ENCODE measurements around the gene DDX1. TPM values are rescaled to one million over a fixed set of nuclear protein-coding genes. Genes with fewer than 3 reads are reported as not detected.

Gene DDX1
- polyA plus RNA-seq, 1 experiment, result 49.6 TPM

DNA sequence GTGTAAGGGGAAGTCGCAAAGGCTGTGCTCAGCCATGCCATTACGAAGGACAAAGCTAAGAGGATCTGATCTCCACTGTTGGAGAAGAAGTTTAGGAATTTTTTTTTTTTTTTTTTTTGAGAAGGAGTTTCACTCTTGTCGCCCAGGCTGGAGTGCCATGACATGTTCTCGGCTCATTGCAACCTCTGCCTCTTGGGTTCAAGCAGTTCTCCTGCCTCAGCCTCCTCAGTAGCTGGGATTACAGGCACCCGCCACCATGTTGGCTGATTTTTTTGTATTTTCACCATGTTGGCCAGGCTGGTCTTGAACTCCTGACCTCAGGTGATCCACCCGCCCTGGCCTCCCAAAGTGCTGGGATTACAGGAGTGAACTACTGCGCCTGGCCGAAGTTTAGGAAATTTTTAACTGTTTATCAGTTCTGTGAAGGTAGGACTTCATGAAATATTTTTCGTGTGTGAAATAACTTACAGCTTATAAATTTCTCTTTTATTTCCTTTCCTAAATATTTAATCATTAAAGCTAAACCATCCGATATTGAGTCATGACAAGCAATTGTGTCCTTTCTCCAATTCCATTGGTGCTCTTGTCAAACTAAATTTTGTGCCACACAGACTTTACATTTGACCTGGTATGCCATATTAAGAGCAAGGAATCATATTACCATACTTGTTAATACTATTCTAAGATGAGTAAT lies 22.2 kb downstream of the DDX1 start:
- Histone ChIP-seq H3K4me3 (ENCODE audit: low read depth, low read length) (no peak overlapping the region), H3K27me3 (ENCODE audit: control insufficient read depth, insufficient read depth, low read length) (no peaks in the 10 kb centered on the region), H3K36me3 (ENCODE audit: control insufficient read depth, insufficient read depth, low read length) (peaks cover 9% of the 10 kb centered on the region)
- POLR2A ChIA-PET, result no interaction called here
- TF ChIP-seq, protein P1, sequence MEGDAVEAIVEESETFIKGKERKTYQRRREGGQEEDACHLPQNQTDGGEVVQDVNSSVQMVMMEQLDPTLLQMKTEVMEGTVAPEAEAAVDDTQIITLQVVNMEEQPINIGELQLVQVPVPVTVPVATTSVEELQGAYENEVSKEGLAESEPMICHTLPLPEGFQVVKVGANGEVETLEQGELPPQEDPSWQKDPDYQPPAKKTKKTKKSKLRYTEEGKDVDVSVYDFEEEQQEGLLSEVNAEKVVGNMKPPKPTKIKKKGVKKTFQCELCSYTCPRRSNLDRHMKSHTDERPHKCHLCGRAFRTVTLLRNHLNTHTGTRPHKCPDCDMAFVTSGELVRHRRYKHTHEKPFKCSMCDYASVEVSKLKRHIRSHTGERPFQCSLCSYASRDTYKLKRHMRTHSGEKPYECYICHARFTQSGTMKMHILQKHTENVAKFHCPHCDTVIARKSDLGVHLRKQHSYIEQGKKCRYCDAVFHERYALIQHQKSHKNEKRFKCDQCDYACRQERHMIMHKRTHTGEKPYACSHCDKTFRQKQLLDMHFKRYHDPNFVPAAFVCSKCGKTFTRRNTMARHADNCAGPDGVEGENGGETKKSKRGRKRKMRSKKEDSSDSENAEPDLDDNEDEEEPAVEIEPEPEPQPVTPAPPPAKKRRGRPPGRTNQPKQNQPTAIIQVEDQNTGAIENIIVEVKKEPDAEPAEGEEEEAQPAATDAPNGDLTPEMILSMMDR (IDR thresholded peaks at IDR 0.05; ENCODE audit: insufficient read depth, low read depth, low read length), result no peak
- no peak for DNase-seq (ENCODE audit: low read depth)
- CTCF ChIA-PET, result interaction anchor here (1.3 kb wide), 1 partner anchor 10 kb away, joined by 3 read pairs; no protein-coding TSS in a partner anchor

DNA sequence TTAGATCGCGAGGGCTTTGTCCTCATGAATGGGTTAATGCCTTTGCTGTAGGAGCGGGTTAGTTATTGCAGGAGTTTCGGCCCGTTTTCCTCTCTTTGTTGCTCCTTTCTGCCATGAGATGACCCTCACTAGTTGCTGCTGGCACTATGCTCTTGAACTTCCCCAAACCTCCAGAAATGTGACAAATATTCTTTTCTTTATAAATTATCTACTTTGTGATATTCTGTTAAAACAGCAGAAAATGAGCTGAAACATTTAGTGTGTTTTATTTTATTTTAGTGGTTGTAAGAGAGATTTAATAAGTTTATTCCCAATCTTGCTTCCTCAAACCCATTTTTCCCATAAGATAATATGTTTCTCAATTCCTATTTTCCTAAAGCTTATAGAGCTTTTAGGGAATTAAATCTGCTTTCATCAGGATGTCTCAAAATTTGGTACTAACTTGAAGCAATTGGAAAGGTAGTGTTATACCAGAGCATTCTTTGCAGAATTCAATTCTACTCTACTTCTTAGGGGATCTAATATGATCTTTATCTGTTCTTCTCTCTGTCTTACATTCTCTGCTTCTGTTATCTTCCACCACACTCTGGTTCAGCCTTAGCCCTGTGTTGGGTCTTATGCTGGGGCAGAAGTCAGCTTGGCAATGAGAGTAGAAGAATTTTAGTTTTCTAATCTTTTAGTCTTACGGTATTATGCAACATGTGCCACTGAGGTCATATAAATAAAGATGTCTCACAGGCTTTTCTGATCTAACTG lies 23.1 kb downstream of the DDX1 start:
- POLR2A ChIA-PET, result no interaction called here
- Histone ChIP-seq H3K36me3 (ENCODE audit: control insufficient read depth, insufficient read depth, low read length) (peaks cover 14% of the 10 kb centered on the region), H3K27me3 (ENCODE audit: control insufficient read depth, insufficient read depth, low read length) (no peaks in the 10 kb centered on the region), H3K4me3 (ENCODE audit: low read depth, low read length) (no peak overlapping the region)
- DNase-seq (ENCODE audit: low read depth), result no peak
- CTCF ChIA-PET, result interaction anchor here (1.3 kb wide), 1 partner anchor 9 kb away, joined by 3 read pairs; no protein-coding TSS in a partner anchor
- TF ChIP-seq, protein P1 (IDR thresholded peaks at IDR 0.05; ENCODE audit: insufficient read depth, low read depth, low read length), result no peak

DNA sequence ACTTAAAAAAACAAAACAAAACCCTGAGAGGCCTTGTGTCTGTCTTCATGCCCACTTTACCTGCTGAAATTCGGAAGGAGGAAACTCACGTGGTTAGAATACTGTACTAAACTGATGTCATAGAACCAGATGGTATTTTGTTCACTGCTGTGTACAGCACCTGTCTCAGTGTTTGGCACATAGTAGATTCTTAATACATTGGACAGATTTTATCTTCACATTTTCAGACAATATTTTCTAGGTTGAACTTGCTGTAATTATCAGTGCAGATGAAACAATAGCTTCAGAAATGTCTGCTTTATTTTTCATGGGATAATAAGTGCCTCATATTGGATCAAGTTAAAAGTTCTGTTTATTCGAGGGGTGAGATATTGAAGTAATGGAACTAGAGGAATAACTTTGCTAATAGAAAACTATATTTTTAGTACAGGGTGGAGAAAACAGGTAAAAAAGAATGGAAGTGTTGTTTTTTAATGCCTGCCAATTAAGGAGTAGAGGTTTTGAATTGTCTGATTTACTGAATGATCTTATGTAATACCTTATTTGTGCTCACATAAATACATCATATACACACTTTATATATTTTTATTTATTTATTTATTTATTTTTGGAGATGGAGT lies 23.7 kb downstream of the DDX1 start:
- DNase-seq (ENCODE audit: low read depth), result no peak
- CTCF ChIA-PET, result no interaction called here

DNA sequence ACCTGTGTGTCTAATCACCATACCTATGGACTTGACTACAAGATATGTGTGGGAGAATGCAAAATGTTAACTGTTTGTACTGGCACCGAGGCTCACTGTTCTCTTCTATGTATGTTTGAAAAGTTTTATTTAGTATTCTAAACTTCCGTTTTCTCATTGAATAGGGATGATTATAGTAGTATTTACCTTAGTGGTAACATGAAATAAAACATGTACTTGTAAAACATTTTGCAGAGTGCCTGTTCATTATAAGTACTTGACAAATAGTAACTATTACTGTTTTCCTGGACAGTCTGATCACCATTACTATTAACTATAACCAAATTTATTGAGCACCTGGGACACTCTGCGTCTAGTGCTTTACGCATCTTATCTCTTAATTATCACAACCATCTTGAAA lies 24.8 kb downstream of the DDX1 start:
- Histone ChIP-seq H3K4me3 (ENCODE audit: low read depth, low read length) (no peak overlapping the region), H3K27me3 (ENCODE audit: control insufficient read depth, insufficient read depth, low read length) (no peaks in the 10 kb centered on the region), H3K36me3 (ENCODE audit: control insufficient read depth, insufficient read depth, low read length) (peaks cover 15% of the 10 kb centered on the region)
- POLR2A ChIA-PET, result no interaction called here
- CTCF ChIA-PET, result no interaction called here
- DNase-seq (ENCODE audit: low read depth), result no peak
- TF ChIP-seq, protein P1 (IDR thresholded peaks at IDR 0.05; ENCODE audit: insufficient read depth, low read depth, low read length), result no peak

More for the DNA sequence above, 23.7 kb downstream of the DDX1 start:
- TF ChIP-seq, protein P1 (IDR thresholded peaks at IDR 0.05; ENCODE audit: insufficient read depth, low read depth, low read length), result no peak
- POLR2A ChIA-PET, result no interaction called here
- H3K27me3 ChIP-seq (ENCODE audit: control insufficient read depth, insufficient read depth, low read length), result no peaks in the 10 kb centered on the region
- H3K36me3 ChIP-seq (ENCODE audit: control insufficient read depth, insufficient read depth, low read length), result peaks cover 13% of the 10 kb centered on the region
- no peak overlapping the region for H3K4me3 ChIP-seq (ENCODE audit: low read depth, low read length)
